HepG2 (cell line): Measurements from ENCODE around the gene MIA. TPM values are rescaled to one million over a fixed set of nuclear protein-coding genes. Genes with fewer than 3 reads are reported as not detected.

ENCODE experiments used
- ARNT ChIP-seq: fragments of 450-650 bp; IDR thresholded peaks from 2 replicates; pipeline ENCODE4 v1.6.1; 2017
- CREB1 ChIP-seq, 2 experiments: fragments of 450-650 bp in 1 of 2; IDR thresholded peaks; 2 replicates each; pipeline ENCODE4 v1.6.1; 2016 to 2017; ENCODE audit warnings: control low read depth in 1 of 2, mild to moderate bottlenecking in 1 of 2, missing compliant biosample characterization in 1 of 2, missing genetic modification characterization in 1 of 2
- MLX ChIP-seq: IDR thresholded peaks from 2 replicates; pipeline ENCODE4 v1.6.1; 2016
- MYC ChIP-seq: sonication (generic); formaldehyde crosslinking; IDR thresholded peaks from 2 replicates; pipeline ENCODE4 v1.9.0; 2021; ENCODE audit warnings: missing genetic modification reagents, borderline replicate concordance
- NFKBIZ ChIP-seq: IDR thresholded peaks from 2 replicates; pipeline ENCODE4 v1.6.1; 2018; ENCODE audit warnings: missing genetic modification reagents, missing compliant biosample characterization
- RBFOX2 ChIP-seq: fragments of 200-400 bp; formaldehyde crosslinking; IDR thresholded peaks from 2 replicates; pipeline ENCODE4 v1.6.1; 2017; ENCODE audit warnings: low read depth, mild to moderate bottlenecking, low read length
- SNAPC4 ChIP-seq: sonication (generic); formaldehyde crosslinking; IDR thresholded peaks from 2 replicates; pipeline ENCODE4 v1.4.0; 2020; ENCODE audit warnings: mild to moderate bottlenecking, missing genetic modification reagents
- SP1 ChIP-seq, 2 experiments: fragments of 450-650 bp in 1 of 2; sonication (generic) in 1 of 2; formaldehyde crosslinking in 1 of 2; IDR thresholded peaks; 2 replicates each; pipeline versions ENCODE4 v1.4.0 to v1.6.1; 2016 to 2020; ENCODE audit warnings: missing genetic modification reagents in 1 of 2
- STAT6 ChIP-seq: sonication (generic); formaldehyde crosslinking; IDR thresholded peaks from 2 replicates; pipeline ENCODE4 v1.4.0; 2020; ENCODE audit warnings: missing genetic modification reagents, mild to moderate bottlenecking, borderline replicate concordance
- TGIF2 ChIP-seq: IDR thresholded peaks from 2 replicates; pipeline ENCODE4 v1.6.1; 2016; ENCODE audit warnings: control low read depth, missing compliant biosample characterization
- ZNF18 ChIP-seq: sonication (generic); formaldehyde crosslinking; IDR thresholded peaks from 2 replicates; pipeline ENCODE4 v1.8.0; 2022; ENCODE audit warnings: mild to moderate bottlenecking, missing genetic modification reagents; ENCODE audit not compliant: insufficient replicate concordance
- ZNF354B ChIP-seq: sonication (generic); formaldehyde crosslinking; IDR thresholded peaks from 2 replicates; pipeline ENCODE4 v1.8.0; 2022; ENCODE audit warnings: mild to moderate bottlenecking, missing genetic modification reagents
- ZNF530 ChIP-seq: sonication (generic); formaldehyde crosslinking; IDR thresholded peaks from 2 replicates; pipeline ENCODE4 v1.5.0; 2020; ENCODE audit warnings: low read depth, mild to moderate bottlenecking, missing genetic modification reagents
- ZNF569 ChIP-seq: sonication (generic); formaldehyde crosslinking; IDR thresholded peaks from 2 replicates; pipeline ENCODE4 v1.5.0; 2020; ENCODE audit warnings: mild to moderate bottlenecking, missing genetic modification reagents, moderate library complexity, borderline replicate concordance
- ZNF737 ChIP-seq: sonication (generic); formaldehyde crosslinking; IDR thresholded peaks from 2 replicates; pipeline ENCODE4 v1.5.0; 2020; ENCODE audit warnings: missing genetic modification reagents, mild to moderate bottlenecking, borderline replicate concordance
- ZNF883 ChIP-seq: sonication (generic); formaldehyde crosslinking; IDR thresholded peaks from 2 replicates; pipeline ENCODE4 v1.5.1; 2020; ENCODE audit warnings: mild to moderate bottlenecking, missing genetic modification reagents; ENCODE audit errors: not compliant biosample characterization
- polyA plus RNA-seq, 8 experiments: library from polyadenylated mRNA; depleted of rRNA in 3 of 8; stranded (reverse) in 7 of 8; unstranded in 1 of 8; fragments of >200 nt; fragmentation: Illumina TruSeq in 4 of 8; extraction: Trizol in 4 of 8; gene quantifications; 2 replicates each; pipeline versions ENCODE4 v1.2.1 to v1.2.3, GENCODE V29; 2011 to 2016; ENCODE audit warnings: low read depth in 4 of 8, missing spikeins in 1 of 8, mixed read lengths in 1 of 8; ENCODE audit not compliant: insufficient read depth in 1 of 8
- total RNA-seq, 5 experiments: library from RNA; depleted of rRNA; stranded (reverse); fragments of >200 nt; fragmentation: Illumina TruSeq; extraction: Trizol; gene quantifications; 2 replicates each; pipeline ENCODE4 v1.2.3, GENCODE V29; 2016; ENCODE audit warnings: low read depth in 1 of 5

MIA gene
- total and polyA plus RNA-seq, 2 of the 13 experiments (the other 11 are each of a cell fraction or from before 2014, with no cell fraction given), result 0.61 TPM; not detected in 1

- TF ChIP-seq ZNF18 (CRISPR knock-in tag) (no peak), STAT6 (0 out of 2 replicates have a peak, but pooled peaks have one; percentile 18), MLX (CRISPR knock-in tag) (peak; percentile 45; the same call in 1 of the 2 replicates), TGIF2 (CRISPR knock-in tag) (peak; percentile 19; the same call in 1 of the 2 replicates), NFKBIZ (CRISPR knock-in tag) (no peak), CREB1 (IDR thresholded peaks at IDR 0.05) (0 out of 2 replicates have a peak, but pooled peaks have one; percentile 11), CREB1 (CRISPR knock-in tag; IDR thresholded peaks at IDR 0.05) (peak; percentile 34; the same call in 1 of the 2 replicates), SNAPC4 (CRISPR knock-in tag) (peak; percentile 93), MYC (CRISPR knock-in tag) (peak; percentile 84), ARNT (no peak), ZNF569 (CRISPR knock-in tag) (no peak), SP1 (IDR thresholded peaks at IDR 0.05) (no peak), SP1 (CRISPR knock-in tag; IDR thresholded peaks at IDR 0.05) (peak; percentile 80), ZNF354B (CRISPR knock-in tag) (no peak), ZNF530 (no peak), ZNF737 (CRISPR knock-in tag) (no peak), RBFOX2 (peak; percentile 60), ZNF883 (CRISPR knock-in tag) (peak; percentile 71)
These were observed 22.8 kb downstream of the MIA start (continued) for GRCh38 chr19:40797963-40798682.
